Spleen (tissue), 7 donors: ENCODE measurements around the gene GRAMD2B.

ENCODE experiments used
- POLR2A ChIP-seq, 3 donors: fragments of 450-650 bp; IDR thresholded peaks; one replicate each; pipeline ENCODE4 v1.5.1; 2017; ENCODE audit warnings: antibody characterized with exemption in 3 of 3, mild to moderate bottlenecking in 1 of 3
- POLR2AphosphoS5 ChIP-seq, 3 donors: sonication (generic); formaldehyde crosslinking; IDR thresholded peaks; one replicate each; pipeline ENCODE4 v1.5.1; 2017; ENCODE audit warnings: antibody characterized with exemption in 3 of 3
- TF ChIP-seq, protein P1 (sequence below), 11 experiments: fragments of 200-600 bp in 7 of 11; fragments of 450-650 bp in 4 of 11; sonication (generic) in 4 of 11; IDR thresholded peaks in 8 of 11; conservative IDR thresholded peaks in 3 of 11; 1 replicate in 7 of 11; 2 replicates in 4 of 11; pipeline versions ENCODE4 v1.4.0 to v1.8.0; 2016 to 2021; ENCODE audit warnings: antibody characterized with exemption in 11 of 11, inconsistent platforms in 4 of 11, mild to moderate bottlenecking in 1 of 11
- donor health status: DM: no; HTN: no; CAD: no; lungs with moderate emphysema.
- donor health status: DM: no; HTN: no; CAD: no.
- donor health status: DM: no; HTN: no; CAD: no.

DNA sequence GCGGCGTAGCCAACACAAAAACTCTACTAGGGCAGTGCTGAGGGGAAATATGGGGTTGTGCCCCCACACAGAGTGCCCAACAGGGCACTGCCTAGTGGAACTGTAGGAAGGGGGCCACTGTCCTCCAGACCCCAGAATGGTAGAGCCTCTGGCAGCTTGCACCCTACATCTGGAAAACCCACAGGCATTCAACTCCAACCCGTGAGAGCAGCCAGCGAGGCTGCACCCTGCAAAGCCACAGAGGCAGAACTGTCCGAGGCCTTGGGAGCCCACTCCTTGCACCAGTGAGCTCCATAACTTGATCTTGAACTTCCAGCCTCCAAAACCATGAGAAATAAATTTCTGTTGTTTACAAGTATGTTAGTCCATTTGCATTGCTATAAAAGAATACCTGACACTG, 27.7 kb downstream of the GRAMD2B start:
- TF ChIP-seq, protein P1, sequence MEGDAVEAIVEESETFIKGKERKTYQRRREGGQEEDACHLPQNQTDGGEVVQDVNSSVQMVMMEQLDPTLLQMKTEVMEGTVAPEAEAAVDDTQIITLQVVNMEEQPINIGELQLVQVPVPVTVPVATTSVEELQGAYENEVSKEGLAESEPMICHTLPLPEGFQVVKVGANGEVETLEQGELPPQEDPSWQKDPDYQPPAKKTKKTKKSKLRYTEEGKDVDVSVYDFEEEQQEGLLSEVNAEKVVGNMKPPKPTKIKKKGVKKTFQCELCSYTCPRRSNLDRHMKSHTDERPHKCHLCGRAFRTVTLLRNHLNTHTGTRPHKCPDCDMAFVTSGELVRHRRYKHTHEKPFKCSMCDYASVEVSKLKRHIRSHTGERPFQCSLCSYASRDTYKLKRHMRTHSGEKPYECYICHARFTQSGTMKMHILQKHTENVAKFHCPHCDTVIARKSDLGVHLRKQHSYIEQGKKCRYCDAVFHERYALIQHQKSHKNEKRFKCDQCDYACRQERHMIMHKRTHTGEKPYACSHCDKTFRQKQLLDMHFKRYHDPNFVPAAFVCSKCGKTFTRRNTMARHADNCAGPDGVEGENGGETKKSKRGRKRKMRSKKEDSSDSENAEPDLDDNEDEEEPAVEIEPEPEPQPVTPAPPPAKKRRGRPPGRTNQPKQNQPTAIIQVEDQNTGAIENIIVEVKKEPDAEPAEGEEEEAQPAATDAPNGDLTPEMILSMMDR (IDR thresholded peaks at IDR 0.05 in 8 of 11, conservative IDR thresholded peaks at IDR 0.05 in 3 of 11) = no peak
- no peak for TF ChIP-seq POLR2AphosphoS5 (IDR thresholded peaks at IDR 0.05)
- TF ChIP-seq POLR2A (IDR thresholded peaks at IDR 0.05) = no peak
